HT-29 (cell line): ENCODE data around the gene INTS6. TPM values are rescaled to one million over a fixed set of nuclear protein-coding genes. Genes with fewer than 3 reads are reported as not detected.

Experiments
- DNase-seq: peaks from one replicate; pipeline ENCODE4 v3.0.0-alpha.2; 2015; ENCODE audit warnings: low spot score
- small RNA-seq: library from RNA; depleted of rRNA; stranded (forward); fragments of <200 nt; gene quantifications from one replicate; pipeline ENCODE3, GENCODE V24; 2014
- total RNA-seq: library from RNA; depleted of rRNA; stranded (reverse); fragments of >200 nt; shearing (Covaris generic); gene quantifications from 2 replicates; pipeline ENCODE4 v1.2.3, GENCODE V29; 2014; rRNA removed

Gene INTS6
- total RNA-seq, 1 experiment from 2014 or later, result 37.6 TPM

DNA sequence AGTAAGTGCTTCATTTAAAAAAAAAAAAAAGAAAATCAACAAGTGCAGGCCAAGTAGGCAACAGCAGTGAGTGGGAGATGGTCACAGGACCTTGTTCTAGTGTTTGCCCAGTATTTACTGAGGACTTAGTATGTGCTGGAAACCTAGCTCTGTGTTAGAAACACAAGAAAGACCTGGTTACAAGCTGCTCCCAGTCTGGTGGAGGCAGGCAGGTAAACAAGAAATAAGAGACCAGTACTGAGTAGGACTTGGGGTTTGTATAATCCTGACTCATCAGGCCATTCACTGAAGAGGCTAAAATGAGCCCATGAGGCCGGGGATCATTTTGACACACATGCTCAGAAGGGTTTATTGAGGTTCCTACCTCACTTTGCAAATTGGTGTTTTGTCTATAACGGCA lies 134.8 kb downstream of the INTS6 start:
- DNase-seq, result no peak

GRCh38 chr13:51317262-51317661 lies 135.6 kb downstream of the INTS6 start:
- no peak for DNase-seq

DNA sequence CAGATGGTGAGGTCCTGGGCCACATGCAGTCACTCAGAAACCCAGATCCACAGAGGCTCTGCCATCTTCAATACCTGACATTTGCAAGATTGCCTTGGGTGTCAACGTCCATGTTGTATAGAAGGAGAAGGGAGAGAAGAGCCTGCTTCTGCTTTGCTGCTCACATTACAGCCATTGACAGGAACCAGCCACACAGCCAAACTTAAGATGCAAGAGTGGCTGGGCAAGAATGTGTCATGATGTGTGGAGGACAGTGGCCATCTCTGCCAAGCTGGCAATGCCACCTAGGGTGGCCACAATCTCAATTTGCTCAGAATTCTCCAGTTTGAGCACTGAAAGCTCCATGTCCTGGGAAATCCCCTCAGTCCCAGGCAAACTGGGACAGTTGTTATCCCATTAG lies 139.2 kb downstream of the INTS6 start:
- no peak for DNase-seq

GRCh38 chr13:51311957-51312520 lies 140.8 kb downstream of the INTS6 start:
- DNase-seq, result no peak

Small RNA genes within 50 kb of the gene (small RNA-seq; reads per million reads assigned to genes)
- not detected for gene MIR5693
- not detected for gene RN7SL320P
- not detected for gene SNRPGP11

Other genes with a start within 250 kb of the INTS6 start
- gene FAM124A, start 230.6 kb downstream of the INTS6 start, total RNA-seq, result not detected in 2 replicates
- gene SERPINE3, start 113.3 kb downstream of the INTS6 start, total RNA-seq, result not detected in 2 replicates
- 2.9 and 5.3 TPM in 2 replicates for gene WDFY2, start 131.4 kb upstream of the INTS6 start, total RNA-seq